ENCODE data around the gene GDI1. TPM values are rescaled to one million over a fixed set of nuclear protein-coding genes. Genes with fewer than 3 reads are reported as not detected.
A peak's percentile ranks its signal among the peaks of the same experiment; 100 is the strongest.

GDI1 gene
- total and polyA plus RNA-seq, 2 experiments from 2014 or later = 131 to 190 TPM

DNA sequence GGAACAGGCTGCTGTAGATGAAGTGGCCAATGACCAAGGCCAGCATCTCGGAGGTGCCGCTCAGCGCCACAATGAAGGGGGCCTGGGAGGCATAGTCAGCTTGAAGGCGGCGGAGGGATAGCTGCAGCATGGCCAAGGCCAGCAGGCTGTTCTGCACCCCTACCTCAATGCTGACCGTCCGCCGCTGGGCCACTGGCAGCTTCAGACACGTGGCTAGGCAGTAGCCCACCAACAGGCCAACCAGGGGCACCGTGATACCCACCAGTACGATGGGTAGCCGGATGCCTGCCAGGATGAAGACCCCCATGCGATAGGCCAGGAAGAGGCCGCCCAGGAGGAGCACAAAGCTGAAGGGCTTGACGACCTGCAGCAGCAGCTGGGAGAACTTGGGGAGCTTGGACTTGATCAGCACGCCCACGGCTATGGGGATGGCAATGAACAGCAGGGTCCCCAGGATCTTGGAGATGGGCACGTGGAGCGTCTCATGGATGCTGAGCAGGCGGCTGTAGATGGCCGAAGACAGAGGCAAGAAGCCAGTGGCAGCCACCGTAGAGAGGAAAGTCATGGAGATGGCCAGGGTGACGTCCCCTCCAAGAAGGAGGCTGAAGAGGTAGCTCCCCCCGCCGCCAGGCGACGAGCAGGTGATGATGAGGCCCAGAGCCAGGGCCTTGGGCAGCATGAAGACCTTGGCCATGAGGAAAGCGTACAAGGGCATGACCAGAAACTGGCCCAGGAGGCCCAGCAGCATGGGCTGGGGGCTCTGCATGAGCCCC is 50.8 kb downstream of the GDI1 start:
- Histone ChIP-seq H3K4me3 (no peak overlapping the region), H3K36me3 (no peaks in the 10 kb centered on the region), H3K4me1 (ENCODE audit: low read depth) (peaks cover 2% of the 10 kb centered on the region), H3K27ac (no peak overlapping the region), H3K9me3 (ENCODE audit: low read depth) (no peaks in the 10 kb centered on the region), H3K27me3 (no peaks in the 10 kb centered on the region)
- DNase-seq (ENCODE audit: low read depth in 1 of 2, low spot score in 1 of 2) = no peak
- TF ChIP-seq, protein P1, sequence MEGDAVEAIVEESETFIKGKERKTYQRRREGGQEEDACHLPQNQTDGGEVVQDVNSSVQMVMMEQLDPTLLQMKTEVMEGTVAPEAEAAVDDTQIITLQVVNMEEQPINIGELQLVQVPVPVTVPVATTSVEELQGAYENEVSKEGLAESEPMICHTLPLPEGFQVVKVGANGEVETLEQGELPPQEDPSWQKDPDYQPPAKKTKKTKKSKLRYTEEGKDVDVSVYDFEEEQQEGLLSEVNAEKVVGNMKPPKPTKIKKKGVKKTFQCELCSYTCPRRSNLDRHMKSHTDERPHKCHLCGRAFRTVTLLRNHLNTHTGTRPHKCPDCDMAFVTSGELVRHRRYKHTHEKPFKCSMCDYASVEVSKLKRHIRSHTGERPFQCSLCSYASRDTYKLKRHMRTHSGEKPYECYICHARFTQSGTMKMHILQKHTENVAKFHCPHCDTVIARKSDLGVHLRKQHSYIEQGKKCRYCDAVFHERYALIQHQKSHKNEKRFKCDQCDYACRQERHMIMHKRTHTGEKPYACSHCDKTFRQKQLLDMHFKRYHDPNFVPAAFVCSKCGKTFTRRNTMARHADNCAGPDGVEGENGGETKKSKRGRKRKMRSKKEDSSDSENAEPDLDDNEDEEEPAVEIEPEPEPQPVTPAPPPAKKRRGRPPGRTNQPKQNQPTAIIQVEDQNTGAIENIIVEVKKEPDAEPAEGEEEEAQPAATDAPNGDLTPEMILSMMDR (IDR thresholded peaks at IDR 0.05; ENCODE audit: low read depth, low read length) = no peak

- H3K27ac ChIP-seq = no peak overlapping the region
- H3K9me3 ChIP-seq (ENCODE audit: low read depth) = no peaks in the 10 kb centered on the region
- TF ChIP-seq, protein P1 (IDR thresholded peaks at IDR 0.05; ENCODE audit: low read depth, low read length) = no peak
- no peak for DNase-seq (ENCODE audit: low read depth in 1 of 2, low spot score in 1 of 2)
- H3K4me3 ChIP-seq = no peak overlapping the region
- no peaks in the 10 kb centered on the region for H3K27me3 ChIP-seq
- H3K36me3 ChIP-seq = no peaks in the 10 kb centered on the region
- H3K4me1 ChIP-seq (ENCODE audit: low read depth) = peaks cover 2% of the 10 kb centered on the region
Observed at GRCh38 chrX:154488336-154489075, 51.6 kb downstream of the GDI1 start.

DNA sequence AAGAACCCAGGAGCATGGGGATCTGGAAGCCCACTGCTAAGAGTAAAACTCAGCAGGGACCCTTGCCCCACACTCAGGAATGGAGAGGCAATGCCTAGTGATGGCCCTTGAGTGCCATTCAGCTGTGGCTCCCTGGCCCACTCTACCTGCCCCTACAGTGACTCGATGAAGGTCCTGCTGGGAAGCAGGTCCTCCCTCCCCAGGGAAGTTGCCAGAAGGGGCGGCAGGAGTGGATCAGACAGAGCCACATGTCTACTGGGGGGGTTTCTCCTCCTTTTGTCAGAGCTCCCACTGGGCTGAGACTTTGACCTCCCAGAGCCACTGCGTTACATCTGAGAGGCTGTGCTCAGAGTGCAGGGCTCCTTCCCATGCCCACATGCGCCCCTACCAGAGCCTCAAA is 52.2 kb downstream of the GDI1 start:
- no peak for DNase-seq (ENCODE audit: low read depth in 1 of 2, low spot score in 1 of 2)
- no peak overlapping the region for H3K4me3 ChIP-seq
- peaks cover 2% of the 10 kb centered on the region for H3K4me1 ChIP-seq (ENCODE audit: low read depth)
- no peaks in the 10 kb centered on the region for H3K27me3 ChIP-seq
- TF ChIP-seq, protein P1 (IDR thresholded peaks at IDR 0.05; ENCODE audit: low read depth, low read length) = no peak
- no peak overlapping the region for H3K27ac ChIP-seq
- no peaks in the 10 kb centered on the region for H3K9me3 ChIP-seq (ENCODE audit: low read depth)
- no peaks in the 10 kb centered on the region for H3K36me3 ChIP-seq

DNA sequence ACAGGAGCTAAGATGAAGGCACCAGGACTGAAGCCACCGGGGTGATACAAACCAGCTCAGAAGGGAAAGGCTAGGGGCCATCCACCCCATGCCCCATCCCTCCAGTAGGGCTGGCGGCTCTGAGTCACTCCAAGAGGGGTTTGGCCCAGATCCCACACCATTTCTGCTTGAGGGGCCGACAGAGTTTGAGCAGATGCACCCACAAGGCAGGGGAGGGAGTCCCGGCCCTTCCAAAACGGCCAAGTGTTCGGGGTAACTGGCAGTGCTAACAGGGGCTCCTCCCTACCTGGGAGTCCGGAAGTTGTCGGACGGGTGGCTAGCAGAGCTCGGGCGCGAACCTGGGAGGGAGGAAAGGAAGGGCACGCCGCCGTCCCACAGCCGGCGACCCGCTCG is 53.1 kb downstream of the GDI1 start:
- Histone ChIP-seq H3K4me3 (peak overlapping the region; percentile 55), H3K9me3 (ENCODE audit: low read depth) (no peaks in the 10 kb centered on the region), H3K4me1 (ENCODE audit: low read depth) (peaks cover 2% of the 10 kb centered on the region), H3K36me3 (no peaks in the 10 kb centered on the region), H3K27ac (peak overlapping the region; percentile 91), H3K27me3 (no peaks in the 10 kb centered on the region)
- peak in 1 of 2 donors; percentile 61 for DNase-seq (ENCODE audit: low read depth in 1 of 2, low spot score in 1 of 2)
- TF ChIP-seq, protein P1 (IDR thresholded peaks at IDR 0.05; ENCODE audit: low read depth, low read length) = no peak

DNA sequence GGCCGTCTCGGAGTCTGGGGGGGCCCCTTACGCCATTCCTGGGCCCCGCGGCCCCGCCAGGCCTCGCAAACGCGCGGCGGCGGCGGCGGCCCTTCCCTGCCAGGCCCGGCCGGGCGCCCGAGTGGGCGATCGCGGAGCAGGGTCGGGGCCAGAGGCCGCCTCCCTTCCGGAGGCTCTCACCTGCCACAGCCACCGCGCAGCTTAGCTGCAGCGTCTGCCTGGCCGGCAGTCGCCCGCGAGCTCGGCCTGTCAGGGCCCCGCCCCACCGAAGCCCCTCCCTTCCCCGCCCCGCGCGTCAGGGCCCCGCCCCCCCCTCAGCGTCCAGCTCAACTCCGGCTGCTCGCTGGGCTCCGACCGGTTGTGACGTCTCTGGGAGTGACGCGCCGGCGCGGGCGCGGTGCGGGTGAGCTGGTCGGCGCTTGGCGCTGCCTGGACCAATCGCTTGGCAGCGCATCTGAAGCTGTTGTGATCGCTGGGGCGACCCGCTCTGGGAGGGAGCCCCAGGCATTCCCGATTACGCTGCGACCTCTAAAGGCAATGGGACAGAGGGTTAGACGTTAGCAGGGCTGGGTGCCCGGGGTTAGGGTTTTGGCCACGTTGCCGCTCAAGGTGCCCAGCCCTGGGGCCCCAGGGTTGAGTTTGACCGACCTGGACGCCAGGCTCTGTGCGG is 53.6 kb downstream of the GDI1 start, which contains the start of gene SLC10A3:
SLC10A3 (minus strand) TSS at position 216 of the 670 bp plus-strand sequence. CDS start 1,689 bp downstream, outside the sequence.
- TF ChIP-seq, protein P1 (IDR thresholded peaks at IDR 0.05; ENCODE audit: low read depth, low read length) = no peak
- Histone ChIP-seq H3K4me3 (peak within 1 kb of the TSS; percentile 55), H3K4me1 (ENCODE audit: low read depth) (peaks cover 2% of the 10 kb centered on the region), H3K27ac (peak within 1 kb of the TSS; percentile 96), H3K36me3 (no peaks in the 10 kb centered on the region), H3K27me3 (no peaks in the 10 kb centered on the region), H3K9me3 (ENCODE audit: low read depth) (no peaks in the 10 kb centered on the region)
- peak; percentile 91 to 95 for DNase-seq (ENCODE audit: low read depth in 1 of 2, low spot score in 1 of 2)
